Activated effector memory CD4-positive, alpha-beta T cell treated with anti-CD3 and anti-CD28 coated beads, Interleukin-2, amount 50 U/mL, for 16 hours (primary cell): ENCODE measurements around the gene MKI67.

ENCODE experiments used
- DNase-seq: peaks from one replicate; pipeline ENCODE4 v3.0.0-alpha.2; 2020

The MKI67 gene

GRCh38 chr10:128080641-128081040 lies 45.6 kb downstream of the MKI67 start:
- DNase-seq = no peak

- peak; percentile 46 for DNase-seq
Observed at GRCh38 chr10:128080231-128080630, 46.0 kb downstream of the MKI67 start.

- peak; percentile 78 for DNase-seq
Observed at GRCh38 chr10:128078136-128078969, 47.9 kb downstream of the MKI67 start.

GRCh38 chr10:128077155-128077875 lies 48.9 kb downstream of the MKI67 start:
- DNase-seq = peak; percentile 54

GRCh38 chr10:128074589-128074988 lies 51.6 kb downstream of the MKI67 start:
- DNase-seq = no peak

GRCh38 chr10:128073890-128074289 lies 52.3 kb downstream of the MKI67 start:
- DNase-seq = no peak

- DNase-seq = no peak
Observed at GRCh38 chr10:128072941-128073645, 53.1 kb downstream of the MKI67 start.

GRCh38 chr10:128072046-128072445 lies 54.2 kb downstream of the MKI67 start:
- DNase-seq = no peak

- DNase-seq = peak; percentile 54
Observed at GRCh38 chr10:128071417-128071782, 54.8 kb downstream of the MKI67 start.

GRCh38 chr10:128070721-128071416 lies 55.4 kb downstream of the MKI67 start:
- DNase-seq = peak; percentile 48

GRCh38 chr10:128070161-128070560 lies 56.1 kb downstream of the MKI67 start:
- DNase-seq = peak; percentile 46

GRCh38 chr10:128069351-128070051 lies 56.7 kb downstream of the MKI67 start:
- DNase-seq = peak; percentile 92

- peak; percentile 59 for DNase-seq
Observed at GRCh38 chr10:128068398-128069285, 57.6 kb downstream of the MKI67 start.

GRCh38 chr10:128067691-128068397 lies 58.4 kb downstream of the MKI67 start:
- peak; percentile 58 for DNase-seq

- DNase-seq = peak; percentile 53
Observed at GRCh38 chr10:128066870-128067382, 59.3 kb downstream of the MKI67 start.

- peak; percentile 60 for DNase-seq
Observed at GRCh38 chr10:128065881-128066534, 60.2 kb downstream of the MKI67 start.

- DNase-seq = peak; percentile 53
Observed at GRCh38 chr10:128064970-128065580, 61.1 kb downstream of the MKI67 start.

- DNase-seq = peak; percentile 91
Observed at GRCh38 chr10:128064108-128064969, 61.9 kb downstream of the MKI67 start.
